GM23338 (cell line): ENCODE data around the gene ULK3. TPM values are rescaled to one million over a fixed set of nuclear protein-coding genes. Genes with fewer than 3 reads are reported as not detected.

ENCODE experiments used
- ATAC-seq: fragments of 200-7000 bp; cut with Tn5 transposase; 3 replicates; pipeline ENCODE4 v1.9.1; 2020
- DNase-seq: peaks from one replicate; pipeline ENCODE4 v3.0.0-alpha.2; 2015; ENCODE audit warnings: low spot score
- H2AFZ ChIP-seq: fragments of 200-600 bp; sonication (generic); 2 replicates; pipeline ENCODE4 v1.8.0; 2016; ENCODE audit warnings: antibody characterized with exemption, mild to moderate bottlenecking, moderate library complexity
- H3F3A ChIP-seq: fragments of 200-600 bp; sonication (generic); replicated peaks from 2 replicates; pipeline ENCODE4 v1.8.0; 2017; ENCODE audit warnings: antibody characterized with exemption, mixed run types, low read depth
- H3K27ac ChIP-seq: fragments of 200-600 bp; sonication (generic); 2 replicates; pipeline ENCODE4 v1.6.1; 2016; ENCODE audit warnings: low read depth
- H3K27me3 ChIP-seq: fragments of 200-600 bp; sonication (generic); 2 replicates; pipeline ENCODE4 v1.8.0; 2016; ENCODE audit warnings: mild to moderate bottlenecking, mixed run types, moderate library complexity; ENCODE audit not compliant: insufficient read depth
- H3K36me3 ChIP-seq: fragments of 200-600 bp; sonication (generic); 2 replicates; pipeline ENCODE4 v1.8.0; 2016; ENCODE audit warnings: mild to moderate bottlenecking; ENCODE audit not compliant: insufficient read depth
- H3K4me1 ChIP-seq: fragments of 200-600 bp; sonication (generic); 2 replicates; pipeline ENCODE4 v1.8.0; 2016; ENCODE audit warnings: mild to moderate bottlenecking, moderate library complexity; ENCODE audit not compliant: insufficient read depth
- H3K4me2 ChIP-seq: fragments of 200-600 bp; sonication (generic); 2 replicates; pipeline ENCODE4 v1.7.1; 2017; ENCODE audit warnings: mixed run types
- H3K4me3 ChIP-seq: fragments of 200-600 bp; sonication (generic); 2 replicates; pipeline ENCODE4 v1.6.1; 2016; ENCODE audit warnings: mixed run types
- H3K79me2 ChIP-seq: fragments of 200-600 bp; sonication (generic); replicated peaks from 2 replicates; pipeline ENCODE4 v1.8.0; 2017; ENCODE audit warnings: mild to moderate bottlenecking; ENCODE audit not compliant: insufficient read depth
- H3K9me2 ChIP-seq: fragments of 200-600 bp; sonication (generic); 2 replicates; pipeline ENCODE4 v1.8.0; 2017; ENCODE audit not compliant: insufficient read depth
- H4K20me1 ChIP-seq: fragments of 200-600 bp; sonication (generic); replicated peaks from 2 replicates; pipeline ENCODE4 v1.8.0; 2017; ENCODE audit warnings: mild to moderate bottlenecking; ENCODE audit not compliant: insufficient read depth
- H3K27ac Mint-ChIP-seq: 2 replicates; pipeline ENCODE4 v1.8.0; 2020; ENCODE audit warnings: inconsistent platforms, mild to moderate bottlenecking, moderate library complexity, mixed read lengths
- H3K27me3 Mint-ChIP-seq: 3 replicates; pipeline ENCODE4 v1.8.0; 2022; ENCODE audit warnings: low read depth, mild to moderate bottlenecking, moderate library complexity, mixed read lengths, inconsistent platforms; ENCODE audit not compliant: insufficient read depth, poor library complexity
- H3K36me3 Mint-ChIP-seq: 3 replicates; pipeline ENCODE4 v1.8.0; 2021; ENCODE audit warnings: low read depth, mild to moderate bottlenecking, inconsistent platforms, moderate library complexity, mixed read lengths
- H3K4me1 Mint-ChIP-seq: 3 replicates; pipeline ENCODE4 v1.8.0; 2020; ENCODE audit warnings: mild to moderate bottlenecking, inconsistent platforms, mixed read lengths
- H3K4me3 Mint-ChIP-seq: 3 replicates; pipeline ENCODE4 v1.8.0; 2021; ENCODE audit warnings: moderate library complexity, mild to moderate bottlenecking, inconsistent platforms, mixed read lengths
- H3K9me3 Mint-ChIP-seq: 3 replicates; pipeline ENCODE4 v1.8.0; 2020; ENCODE audit warnings: moderate library complexity, mild to moderate bottlenecking, inconsistent platforms, mixed read lengths
- CTCF ChIP-seq, 2 experiments: fragments of 200-600 bp in 1 of 2; sonication (generic) in 1 of 2; conservative IDR thresholded peaks; 2 replicates each; pipeline versions ENCODE4 v1.5.1 to v1.6.1; 2016 to 2017; ENCODE audit warnings: antibody characterized with exemption in 2 of 2, low read depth in 2 of 2, mild to moderate bottlenecking in 2 of 2, moderate library complexity in 1 of 2
- JUNB ChIP-seq: IDR thresholded peaks from one replicate; pipeline ENCODE4 v1.6.1; 2016; ENCODE audit warnings: antibody characterized with exemption; ENCODE audit not compliant: unreplicated experiment
- NANOG ChIP-seq: IDR thresholded peaks from 2 replicates; pipeline ENCODE4 v1.6.1; 2016; ENCODE audit warnings: antibody characterized with exemption, borderline replicate concordance
- POLR2AphosphoS5 ChIP-seq: IDR thresholded peaks from 2 replicates; pipeline ENCODE4 v1.6.1; 2016; ENCODE audit warnings: antibody characterized with exemption, low read depth
- STAT1 ChIP-seq: IDR thresholded peaks from one replicate; pipeline ENCODE4 v1.6.1; 2016; ENCODE audit warnings: antibody characterized with exemption; ENCODE audit not compliant: unreplicated experiment
- ZNF331 ChIP-seq: fragments of 250-450 bp; sonication (Bioruptor Pico); IDR thresholded peaks from 2 replicates; pipeline ENCODE4 v1.5.0; 2020; ENCODE audit warnings: low read depth, mild to moderate bottlenecking, moderate library complexity
- polyA plus RNA-seq: library from polyadenylated mRNA; unstranded; fragments of >200 nt; fragmentation: Nextera tagmentation; extraction: Ambion mirVana; gene quantifications from 2 replicates; pipeline ENCODE4 v1.2.1, GENCODE V29; 2016
- total RNA-seq: library from RNA; depleted of rRNA; stranded (reverse); fragments of >200 nt; shearing (Covaris generic); gene quantifications from 2 replicates; pipeline ENCODE4 v1.2.3, GENCODE V29; 2014
- TF ChIP-seq, protein P1 (sequence below): IDR thresholded peaks from 2 replicates; pipeline ENCODE4 v1.6.1; 2016; ENCODE audit warnings: antibody characterized with exemption
- TF ChIP-seq, protein P2 (sequence below): IDR thresholded peaks from one replicate; pipeline ENCODE4 v1.6.1; 2018; ENCODE audit warnings: antibody characterized with exemption; ENCODE audit not compliant: unreplicated experiment

The ULK3 gene
- total and polyA plus RNA-seq, 2 experiments from 2014 or later = 20.3 to 35.4 TPM

DNA sequence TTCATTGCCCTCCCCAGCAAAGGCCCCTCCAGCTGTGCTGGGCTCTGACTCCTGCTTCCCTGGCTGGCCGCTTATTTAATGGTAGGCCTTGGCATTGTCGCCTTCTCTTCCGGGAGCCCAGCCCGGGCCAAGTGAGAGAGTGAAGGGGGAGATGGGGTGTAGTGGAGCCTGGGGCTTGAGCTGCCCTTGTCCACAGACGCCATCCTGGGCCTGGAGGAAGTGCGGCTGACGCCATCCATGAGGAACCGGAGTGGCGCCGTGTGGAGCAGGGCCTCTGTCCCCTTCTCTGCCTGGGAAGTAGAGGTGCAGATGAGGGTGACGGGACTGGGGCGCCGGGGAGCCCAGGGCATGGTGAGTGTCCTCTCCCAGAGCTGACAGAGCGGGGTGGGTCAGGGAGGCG lies 27.0 kb downstream of the ULK3 start:
- Mint-ChIP-seq H3K36me3 (no peaks in the 10 kb centered on the region; the same call in 2 of the 3 replicates), H3K4me1 (peaks cover 14% of the 10 kb centered on the region), H3K4me3 (no peak overlapping the region), H3K9me3 (no peaks in the 10 kb centered on the region), H3K27me3 (peaks cover 12% of the 10 kb centered on the region), H3K27ac (no peak overlapping the region)
- Histone ChIP-seq H3K36me3 (no peaks in the 10 kb centered on the region), H3K9me2 (no peaks in the 10 kb centered on the region), H3F3A (peaks cover 3% of the 10 kb centered on the region; the same call in 1 of the 2 replicates), H3K79me2 (no peaks in the 10 kb centered on the region), H3K4me2 (no peak overlapping the region), H3K27me3 (no peaks in the 10 kb centered on the region), H2AFZ (0 out of 2 replicates have a peak overlapping the region, but pooled peaks have one; percentile 56), H3K4me3 (no peak overlapping the region), H4K20me1 (no peaks in the 10 kb centered on the region), H3K27ac (no peak overlapping the region), H3K4me1 (0 out of 2 replicates have a peak, but pooled peaks cover 7% of the 10 kb centered on the region)
- TF ChIP-seq, protein P1, sequence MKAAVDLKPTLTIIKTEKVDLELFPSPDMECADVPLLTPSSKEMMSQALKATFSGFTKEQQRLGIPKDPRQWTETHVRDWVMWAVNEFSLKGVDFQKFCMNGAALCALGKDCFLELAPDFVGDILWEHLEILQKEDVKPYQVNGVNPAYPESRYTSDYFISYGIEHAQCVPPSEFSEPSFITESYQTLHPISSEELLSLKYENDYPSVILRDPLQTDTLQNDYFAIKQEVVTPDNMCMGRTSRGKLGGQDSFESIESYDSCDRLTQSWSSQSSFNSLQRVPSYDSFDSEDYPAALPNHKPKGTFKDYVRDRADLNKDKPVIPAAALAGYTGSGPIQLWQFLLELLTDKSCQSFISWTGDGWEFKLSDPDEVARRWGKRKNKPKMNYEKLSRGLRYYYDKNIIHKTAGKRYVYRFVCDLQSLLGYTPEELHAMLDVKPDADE = no peak
- no peak for TF ChIP-seq CTCF (conservative IDR thresholded peaks at IDR 0.05; ENCODE audit: low read depth in 2 of 2)
- TF ChIP-seq, protein P2, sequence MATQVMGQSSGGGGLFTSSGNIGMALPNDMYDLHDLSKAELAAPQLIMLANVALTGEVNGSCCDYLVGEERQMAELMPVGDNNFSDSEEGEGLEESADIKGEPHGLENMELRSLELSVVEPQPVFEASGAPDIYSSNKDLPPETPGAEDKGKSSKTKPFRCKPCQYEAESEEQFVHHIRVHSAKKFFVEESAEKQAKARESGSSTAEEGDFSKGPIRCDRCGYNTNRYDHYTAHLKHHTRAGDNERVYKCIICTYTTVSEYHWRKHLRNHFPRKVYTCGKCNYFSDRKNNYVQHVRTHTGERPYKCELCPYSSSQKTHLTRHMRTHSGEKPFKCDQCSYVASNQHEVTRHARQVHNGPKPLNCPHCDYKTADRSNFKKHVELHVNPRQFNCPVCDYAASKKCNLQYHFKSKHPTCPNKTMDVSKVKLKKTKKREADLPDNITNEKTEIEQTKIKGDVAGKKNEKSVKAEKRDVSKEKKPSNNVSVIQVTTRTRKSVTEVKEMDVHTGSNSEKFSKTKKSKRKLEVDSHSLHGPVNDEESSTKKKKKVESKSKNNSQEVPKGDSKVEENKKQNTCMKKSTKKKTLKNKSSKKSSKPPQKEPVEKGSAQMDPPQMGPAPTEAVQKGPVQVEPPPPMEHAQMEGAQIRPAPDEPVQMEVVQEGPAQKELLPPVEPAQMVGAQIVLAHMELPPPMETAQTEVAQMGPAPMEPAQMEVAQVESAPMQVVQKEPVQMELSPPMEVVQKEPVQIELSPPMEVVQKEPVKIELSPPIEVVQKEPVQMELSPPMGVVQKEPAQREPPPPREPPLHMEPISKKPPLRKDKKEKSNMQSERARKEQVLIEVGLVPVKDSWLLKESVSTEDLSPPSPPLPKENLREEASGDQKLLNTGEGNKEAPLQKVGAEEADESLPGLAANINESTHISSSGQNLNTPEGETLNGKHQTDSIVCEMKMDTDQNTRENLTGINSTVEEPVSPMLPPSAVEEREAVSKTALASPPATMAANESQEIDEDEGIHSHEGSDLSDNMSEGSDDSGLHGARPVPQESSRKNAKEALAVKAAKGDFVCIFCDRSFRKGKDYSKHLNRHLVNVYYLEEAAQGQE = no peak
- no peak for TF ChIP-seq STAT1
- no peak for TF ChIP-seq NANOG
- DNase-seq (no peak), ATAC-seq (no peak)

DNA sequence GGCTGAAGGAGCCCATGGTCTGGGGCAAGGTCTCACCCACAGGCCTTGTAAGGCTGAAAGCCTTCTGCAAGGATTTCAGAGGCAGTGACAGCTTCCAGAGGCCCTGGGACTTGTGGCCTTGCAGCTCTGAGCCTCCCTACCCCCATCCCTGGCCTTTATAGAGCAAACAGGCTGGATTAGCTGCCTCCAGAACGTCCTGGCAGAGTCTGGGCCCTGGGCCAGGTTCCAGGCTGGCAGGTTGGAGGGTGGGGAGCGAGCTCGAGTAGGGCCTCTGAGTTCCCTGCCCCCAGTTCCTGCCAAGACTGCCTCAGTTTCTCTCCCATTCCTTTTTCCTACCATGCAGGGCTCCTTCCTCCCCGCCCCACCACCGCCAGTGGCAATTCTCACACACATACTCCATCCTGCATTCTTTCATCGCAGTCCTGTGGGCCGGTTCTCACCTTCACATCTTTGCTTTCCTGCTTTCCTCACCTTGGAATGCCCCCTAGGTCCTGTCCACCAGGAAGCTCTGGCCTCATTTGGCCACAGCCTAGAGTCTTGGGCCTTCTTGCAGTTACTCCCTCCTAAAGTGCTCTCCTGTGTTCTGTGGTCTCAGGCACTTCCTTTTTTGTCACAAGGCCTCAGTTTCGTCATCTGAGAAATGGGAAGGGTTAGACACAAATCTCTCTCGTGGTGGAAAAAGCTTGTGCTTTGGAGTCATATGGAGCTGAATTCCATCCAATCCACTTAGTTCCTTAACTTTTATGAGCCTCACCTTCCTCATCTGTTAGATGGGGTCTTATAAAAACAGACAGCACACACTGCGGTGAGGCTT lies 27.6 kb downstream of the ULK3 start:
- ATAC-seq = no peak
- H3K27me3 ChIP-seq = no peaks in the 10 kb centered on the region
- no peak overlapping the region for H2AFZ ChIP-seq
- H3K36me3 ChIP-seq = no peaks in the 10 kb centered on the region
- peaks cover 3% of the 10 kb centered on the region; the same call in 1 of the 2 replicates for H3F3A ChIP-seq
- H3K4me3 ChIP-seq = no peak overlapping the region
- Mint-ChIP-seq H3K4me3 (no peak overlapping the region), H3K36me3 (no peaks in the 10 kb centered on the region; the same call in 2 of the 3 replicates), H3K27ac (no peak overlapping the region), H3K27me3 (peaks cover 10% of the 10 kb centered on the region), H3K9me3 (no peaks in the 10 kb centered on the region), H3K4me1 (peaks cover 11% of the 10 kb centered on the region)
- 0 out of 2 replicates have a peak, but pooled peaks cover 7% of the 10 kb centered on the region for H3K4me1 ChIP-seq
- no peaks in the 10 kb centered on the region for H4K20me1 ChIP-seq
- DNase-seq = no peak
- H3K9me2 ChIP-seq = no peaks in the 10 kb centered on the region
- no peak overlapping the region for H3K4me2 ChIP-seq
- no peaks in the 10 kb centered on the region for H3K79me2 ChIP-seq
- no peak overlapping the region for H3K27ac ChIP-seq
- TF ChIP-seq CTCF (conservative IDR thresholded peaks at IDR 0.05; ENCODE audit: low read depth in 2 of 2) = no peak
- no peak for TF ChIP-seq JUNB
- no peak for TF ChIP-seq ZNF331 (CRISPR knock-in tag)
- TF ChIP-seq, protein P1 = no peak
- no peak for TF ChIP-seq POLR2AphosphoS5
